ENCODE data around the gene UBAC1.

DNA sequence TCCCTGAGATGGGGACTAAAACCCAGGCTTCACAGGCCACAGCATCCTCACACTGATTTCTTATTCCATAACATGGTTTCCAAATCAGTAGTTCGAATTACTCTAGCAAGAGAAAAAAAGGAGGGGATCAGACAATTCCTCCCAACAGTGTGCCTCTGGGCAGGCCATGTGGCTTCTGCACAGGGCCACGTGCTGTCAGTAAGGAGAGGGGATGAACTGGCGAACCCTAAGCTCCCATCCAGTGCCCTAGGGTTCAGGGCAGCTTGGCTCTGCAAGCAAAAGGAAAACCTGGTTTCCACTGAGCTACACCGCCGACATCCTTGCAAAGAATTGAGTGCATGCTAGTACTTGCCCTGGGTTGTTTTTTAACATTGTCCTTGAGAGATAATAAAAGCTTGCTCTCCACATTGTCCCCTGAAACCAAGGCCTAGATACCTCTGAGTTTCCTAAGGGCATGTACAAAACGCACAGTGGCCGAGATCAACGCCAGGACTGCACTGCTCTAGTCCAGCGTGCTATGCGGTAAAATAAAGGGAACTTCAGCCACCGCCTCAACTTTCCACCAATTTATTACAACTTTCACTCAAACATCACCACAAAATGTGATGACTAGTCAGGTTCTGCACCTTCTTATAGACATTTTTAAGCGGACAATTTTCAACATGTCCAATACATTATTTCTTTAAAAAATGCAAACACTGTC, 58.4 kb downstream of the UBAC1 start:
- no peak for TF ChIP-seq POLR2A (IDR thresholded peaks at IDR 0.05)
- no peak for TF ChIP-seq CTCF (IDR thresholded peaks at IDR 0.05)
